Inferior parietal cortex (tissue), 1 donor: Measurements from ENCODE around the gene SLC4A5.
"Not testable (repeated sequence)": the region's sequence is repeated elsewhere in the genome, so short reads cannot be mapped to it uniquely, and the experiment has no call there.

Source experiments
- DNase-seq: peaks from one replicate; pipeline ENCODE4 v3.0.0-alpha.2; 2016; ENCODE audit errors: extremely low spot score

Gene SLC4A5

GRCh38 chr2:74229865-74230264 is 113.4 kb downstream of the SLC4A5 start:
- DNase-seq = not testable (repeated sequence)

- DNase-seq = no peak
These were observed 114.4 kb downstream of the SLC4A5 start for GRCh38 chr2:74228772-74229171.

GRCh38 chr2:74227646-74228045 is 115.6 kb downstream of the SLC4A5 start:
- no peak for DNase-seq

- DNase-seq = no peak
These were observed 116.5 kb downstream of the SLC4A5 start for GRCh38 chr2:74226648-74227213.

- DNase-seq = no peak
These were observed 117.3 kb downstream of the SLC4A5 start for GRCh38 chr2:74225698-74226459.

- DNase-seq = no peak
These were observed 119.1 kb downstream of the SLC4A5 start for GRCh38 chr2:74223941-74224770.

GRCh38 chr2:74222300-74222650 is 120.9 kb downstream of the SLC4A5 start:
- DNase-seq = no peak

- DNase-seq = no peak
These were observed 121.5 kb downstream of the SLC4A5 start for GRCh38 chr2:74221604-74222299.

GRCh38 chr2:74221091-74221490 is 122.1 kb downstream of the SLC4A5 start:
- no peak for DNase-seq

- DNase-seq = no peak
These were observed 123.2 kb downstream of the SLC4A5 start for GRCh38 chr2:74219846-74220486.

- DNase-seq = no peak
These were observed 126.6 kb downstream of the SLC4A5 start for GRCh38 chr2:74216642-74217041.

GRCh38 chr2:74215771-74216170 is 127.4 kb downstream of the SLC4A5 start:
- not testable (repeated sequence) for DNase-seq

- no peak for DNase-seq
These were observed 130.4 kb downstream of the SLC4A5 start for GRCh38 chr2:74212702-74213410.

GRCh38 chr2:74206180-74206688 is 137.0 kb downstream of the SLC4A5 start:
- DNase-seq = no peak

- DNase-seq = no peak
These were observed 137.6 kb downstream of the SLC4A5 start for GRCh38 chr2:74205596-74205995.

GRCh38 chr2:74205113-74205512 is 138.1 kb downstream of the SLC4A5 start:
- DNase-seq = no peak

- DNase-seq = no peak
These were observed 138.8 kb downstream of the SLC4A5 start for GRCh38 chr2:74204436-74204835.

GRCh38 chr2:74201596-74201995 is 141.6 kb downstream of the SLC4A5 start:
- no peak for DNase-seq

- no peak for DNase-seq
These were observed 142.0 kb downstream of the SLC4A5 start for GRCh38 chr2:74201196-74201595.

GRCh38 chr2:74199871-74200305 is 143.3 kb downstream of the SLC4A5 start:
- DNase-seq = no peak

- no peak for DNase-seq
These were observed 143.9 kb downstream of the SLC4A5 start for GRCh38 chr2:74199275-74199701.
